Gastrocnemius medialis (tissue), 4 donors: ENCODE data around the gene STAMBPL1. TPM values are rescaled to one million over a fixed set of nuclear protein-coding genes. Genes with fewer than 3 reads are reported as not detected.

Source experiments
- ATAC-seq, 2 donors: fragments of 150-250 bp; one replicate each; pipeline ENCODE4 v1.9.1; 2016
- DNase-seq, 2 donors: peaks; one replicate each; pipeline ENCODE4 v3.0.0-alpha.2; 2019
- H3K27ac ChIP-seq, 4 donors: fragments of 200-600 bp; sonication (generic); 1 replicate in 1 of 4; 2 replicates in 3 of 4; pipeline ENCODE4 v1.5.1; 2016 to 2018; ENCODE audit warnings: mild to moderate bottlenecking in 2 of 4, moderate library complexity in 1 of 4
- H3K27me3 ChIP-seq, 3 donors: fragments of 200-600 bp; sonication (generic) in 2 of 3; 1 replicate in 1 of 3; 2 replicates in 2 of 3; pipeline versions ENCODE4 v1.5.1 to v1.6.0; 2016 to 2019; ENCODE audit warnings: mild to moderate bottlenecking in 1 of 3, moderate library complexity in 1 of 3
- H3K36me3 ChIP-seq, 2 donors: fragments of 200-600 bp; sonication (generic) in 1 of 2; one replicate each; pipeline ENCODE4 v1.5.1; 2017 to 2018
- H3K4me1 ChIP-seq, 2 donors: fragments of 200-600 bp; sonication (generic) in 1 of 2; one replicate each; pipeline ENCODE4 v1.5.1; 2016 to 2017; ENCODE audit warnings: mild to moderate bottlenecking in 2 of 2
- H3K4me3 ChIP-seq, 4 donors: fragments of 200-600 bp; sonication (generic) in 3 of 4; 1 replicate in 1 of 4; 2 replicates in 3 of 4; pipeline ENCODE4 v1.5.1; 2016 to 2019; ENCODE audit warnings: mild to moderate bottlenecking in 2 of 4
- H3K9me3 ChIP-seq, 3 donors: fragments of 200-600 bp; sonication (generic) in 2 of 3; 1 replicate in 1 of 3; 2 replicates in 2 of 3; pipeline ENCODE4 v1.5.1; 2016 to 2019
- POLR2A ChIP-seq, 2 donors: fragments of 450-650 bp; IDR thresholded peaks; one replicate each; pipeline ENCODE4 v1.6.1; 2017; ENCODE audit warnings: antibody characterized with exemption in 2 of 2, mild to moderate bottlenecking in 2 of 2, moderate library complexity in 2 of 2
- in situ Hi-C, 4 donors: fragments of 200-750 bp; cut with MboI; loops; one replicate each; pipeline versions ENCODE4 v1.15.0 to v1.8.0; 2017; ENCODE audit warnings: low sequenced_read_pairs in 4 of 4
- intact Hi-C: fragments of 100-400 bp; cut with DNase I; formaldehyde crosslinking; loops from one replicate; pipeline ENCODE4 v1.15.1; 2023; ENCODE audit warnings: low total_unique reads
- total RNA-seq, 4 donors: library from RNA; depleted of rRNA; stranded (reverse); fragments of >200 nt; gene quantifications; one replicate each; pipeline versions ENCODE4 v1.1.0 to v1.2.3, GENCODE V29; 2016
- TF ChIP-seq, protein P1 (sequence below), 5 experiments: fragments of 450-650 bp in 3 of 5; fragments of 200-600 bp in 2 of 5; sonication (generic) in 2 of 5; IDR thresholded peaks in 4 of 5; conservative IDR thresholded peaks in 1 of 5; 1 replicate in 4 of 5; 2 replicates in 1 of 5; pipeline ENCODE4 v1.5.1; 2016 to 2019; ENCODE audit warnings: antibody characterized with exemption in 5 of 5, mild to moderate bottlenecking in 3 of 5, moderate library complexity in 3 of 5

The STAMBPL1 gene
- total RNA-seq, 4 donors from 2014 or later, result 0.72 to 1.4 (median 1.0) TPM

DNA sequence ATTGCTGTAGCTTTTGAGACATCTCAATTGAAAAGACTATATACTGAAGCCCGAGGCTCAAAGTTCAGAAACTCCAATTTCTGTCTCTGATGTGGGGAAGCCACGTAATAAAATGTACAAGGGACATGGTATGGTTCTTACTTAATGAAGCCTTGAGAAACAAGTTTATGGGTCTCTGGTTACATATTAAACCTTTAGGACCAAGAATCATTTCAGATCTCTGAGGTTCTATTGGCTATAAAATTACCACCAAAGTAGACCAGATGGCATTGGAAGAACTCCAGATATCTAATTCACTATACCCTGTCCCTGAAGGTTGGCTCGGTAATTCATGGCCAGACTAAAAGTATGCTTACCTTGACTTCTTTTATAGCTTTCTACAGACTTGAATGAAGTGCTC is 23.7 kb downstream of the STAMBPL1 start:
- TF ChIP-seq POLR2A (IDR thresholded peaks at IDR 0.05), result no peak
- TF ChIP-seq, protein P1, sequence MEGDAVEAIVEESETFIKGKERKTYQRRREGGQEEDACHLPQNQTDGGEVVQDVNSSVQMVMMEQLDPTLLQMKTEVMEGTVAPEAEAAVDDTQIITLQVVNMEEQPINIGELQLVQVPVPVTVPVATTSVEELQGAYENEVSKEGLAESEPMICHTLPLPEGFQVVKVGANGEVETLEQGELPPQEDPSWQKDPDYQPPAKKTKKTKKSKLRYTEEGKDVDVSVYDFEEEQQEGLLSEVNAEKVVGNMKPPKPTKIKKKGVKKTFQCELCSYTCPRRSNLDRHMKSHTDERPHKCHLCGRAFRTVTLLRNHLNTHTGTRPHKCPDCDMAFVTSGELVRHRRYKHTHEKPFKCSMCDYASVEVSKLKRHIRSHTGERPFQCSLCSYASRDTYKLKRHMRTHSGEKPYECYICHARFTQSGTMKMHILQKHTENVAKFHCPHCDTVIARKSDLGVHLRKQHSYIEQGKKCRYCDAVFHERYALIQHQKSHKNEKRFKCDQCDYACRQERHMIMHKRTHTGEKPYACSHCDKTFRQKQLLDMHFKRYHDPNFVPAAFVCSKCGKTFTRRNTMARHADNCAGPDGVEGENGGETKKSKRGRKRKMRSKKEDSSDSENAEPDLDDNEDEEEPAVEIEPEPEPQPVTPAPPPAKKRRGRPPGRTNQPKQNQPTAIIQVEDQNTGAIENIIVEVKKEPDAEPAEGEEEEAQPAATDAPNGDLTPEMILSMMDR (IDR thresholded peaks at IDR 0.05 in 4 of 5, conservative IDR thresholded peaks at IDR 0.05 in 1 of 5), result no peak
- ATAC-seq (no peak), DNase-seq (no peak)
- in situ Hi-C loops, result no loop called here
- Histone ChIP-seq H3K36me3 (no peaks in the 10 kb centered on the region), H3K27ac (no peak overlapping the region), H3K27me3 (no peaks in the 10 kb centered on the region), H3K9me3 (no peaks in the 10 kb centered on the region), H3K4me1 (no peaks in the 10 kb centered on the region), H3K4me3 (no peak overlapping the region)
- intact Hi-C loops, result no loop called here

GRCh38 chr10:88906921-88907320 is 26.9 kb downstream of the STAMBPL1 start:
- intact Hi-C loops, result no loop called here
- TF ChIP-seq, protein P1 (IDR thresholded peaks at IDR 0.05 in 4 of 5, conservative IDR thresholded peaks at IDR 0.05 in 1 of 5), result no peak
- TF ChIP-seq POLR2A (IDR thresholded peaks at IDR 0.05), result no peak
- no peaks in the 10 kb centered on the region for H3K27me3 ChIP-seq
- no peak overlapping the region for H3K27ac ChIP-seq
- in situ Hi-C loops, result no loop called here
- H3K4me1 ChIP-seq, result no peaks in the 10 kb centered on the region
- no peaks in the 10 kb centered on the region for H3K36me3 ChIP-seq
- no peak for ATAC-seq
- H3K9me3 ChIP-seq, result no peaks in the 10 kb centered on the region
- no peak for DNase-seq
- H3K4me3 ChIP-seq, result no peak overlapping the region

DNA sequence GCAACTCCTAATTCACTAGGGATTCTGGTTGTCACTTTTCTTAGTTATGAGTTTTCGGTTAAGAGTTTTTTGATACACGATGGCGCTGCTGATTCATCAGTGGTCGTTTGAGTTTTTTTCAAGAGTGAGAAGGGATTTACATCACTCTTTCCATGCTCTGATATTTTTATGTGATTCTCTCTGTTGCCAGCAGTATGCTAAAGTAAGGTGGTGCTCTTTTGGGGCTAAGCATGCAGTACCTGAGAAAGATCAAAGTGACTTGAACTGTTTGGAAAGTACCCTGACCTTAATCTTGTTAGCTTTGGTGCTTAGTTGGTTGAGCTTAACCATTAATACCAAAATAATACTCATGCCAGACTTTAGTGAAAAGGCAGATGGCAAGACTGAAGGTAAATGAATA is 28.1 kb downstream of the STAMBPL1 start:
- ATAC-seq, result no peak
- intact Hi-C loops, result no loop called here
- no peak overlapping the region for H3K4me3 ChIP-seq
- TF ChIP-seq, protein P1 (IDR thresholded peaks at IDR 0.05 in 4 of 5, conservative IDR thresholded peaks at IDR 0.05 in 1 of 5), result no peak
- TF ChIP-seq POLR2A (IDR thresholded peaks at IDR 0.05), result no peak
- H3K27ac ChIP-seq, result no peak overlapping the region
- no peaks in the 10 kb centered on the region for H3K4me1 ChIP-seq
- no peaks in the 10 kb centered on the region for H3K27me3 ChIP-seq
- H3K9me3 ChIP-seq, result no peaks in the 10 kb centered on the region
- in situ Hi-C loops, result no loop called here
- no peaks in the 10 kb centered on the region for H3K36me3 ChIP-seq
- no peak for DNase-seq

GRCh38 chr10:88911116-88911515 is 31.1 kb downstream of the STAMBPL1 start:
- no peak overlapping the region for H3K4me3 ChIP-seq
- H3K36me3 ChIP-seq, result no peaks in the 10 kb centered on the region
- no peaks in the 10 kb centered on the region for H3K27me3 ChIP-seq
- in situ Hi-C loops (no loop called here), intact Hi-C loops (no loop called here)
- H3K4me1 ChIP-seq, result no peaks in the 10 kb centered on the region
- no peak overlapping the region for H3K27ac ChIP-seq
- DNase-seq (no peak), ATAC-seq (no peak)
- no peaks in the 10 kb centered on the region for H3K9me3 ChIP-seq
- no peak for TF ChIP-seq POLR2A (IDR thresholded peaks at IDR 0.05)
- TF ChIP-seq, protein P1 (IDR thresholded peaks at IDR 0.05 in 4 of 5, conservative IDR thresholded peaks at IDR 0.05 in 1 of 5), result no peak

DNA sequence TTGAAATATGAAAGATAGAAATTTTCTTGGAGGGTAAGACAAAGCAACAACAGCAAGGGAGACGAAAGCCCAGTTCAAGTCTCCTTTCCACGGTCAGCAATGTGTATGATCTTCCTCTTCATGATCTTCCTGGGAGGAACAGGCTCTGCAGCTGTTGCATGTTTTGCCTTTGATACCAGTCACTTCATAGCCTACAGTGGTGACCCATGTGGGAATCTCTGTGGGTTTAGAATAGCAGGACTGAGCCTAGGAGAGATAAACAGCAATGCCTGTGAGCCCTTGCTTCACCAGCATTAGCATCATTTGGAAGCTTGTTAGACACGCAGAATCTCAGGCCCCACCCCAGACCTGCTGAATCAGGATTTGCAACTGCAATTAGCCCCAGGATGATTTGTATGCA is 31.8 kb downstream of the STAMBPL1 start:
- in situ Hi-C loops (no loop called here), intact Hi-C loops (loop anchor here (2.0 kb wide), 1 partner anchor 15 kb away; no protein-coding TSS in a partner anchor)
- ATAC-seq, result no peak
- H3K36me3 ChIP-seq, result no peaks in the 10 kb centered on the region
- no peak for DNase-seq
- TF ChIP-seq, protein P1 (IDR thresholded peaks at IDR 0.05 in 4 of 5, conservative IDR thresholded peaks at IDR 0.05 in 1 of 5), result no peak
- TF ChIP-seq POLR2A (IDR thresholded peaks at IDR 0.05), result no peak
- no peak overlapping the region for H3K27ac ChIP-seq
- no peaks in the 10 kb centered on the region for H3K27me3 ChIP-seq
- H3K4me3 ChIP-seq, result no peak overlapping the region
- no peaks in the 10 kb centered on the region for H3K9me3 ChIP-seq
- H3K4me1 ChIP-seq, result no peaks in the 10 kb centered on the region
